AG10803 (cell line): ENCODE results near the gene CCL24.
"Not testable (repeated sequence)": the region's sequence is repeated elsewhere in the genome, so short reads cannot be mapped to it uniquely, and the experiment has no call there.

Source experiments
- DNase-seq: peaks from one replicate; pipeline ENCODE4 v3.0.0; 2010; ENCODE audit warnings: low read depth
- H3K4me3 ChIP-seq: 2 replicates; pipeline ENCODE4 v1.5.1; 2011; ENCODE audit warnings: mild to moderate bottlenecking, low read length, control low read depth
- CTCF ChIP-seq: conservative IDR thresholded peaks from 2 replicates; pipeline ENCODE4 v1.5.1; 2011; ENCODE audit warnings: mild to moderate bottlenecking, low read length, control low read depth, inconsistent platforms

The CCL24 gene

GRCh38 chr7:75776295-75776971 lies 37.2 kb downstream of the CCL24 start:
- no peak overlapping the region for H3K4me3 ChIP-seq
- DNase-seq = peak; percentile 96

GRCh38 chr7:75773958-75774357 lies 39.6 kb downstream of the CCL24 start:
- DNase-seq, H3K4me3 ChIP-seq: not testable (repeated sequence)

More at GRCh38 chr7:75776295-75776971, 37.2 kb downstream of the CCL24 start:
- TF ChIP-seq CTCF = 0 out of 2 replicates have a peak, but pooled peaks have one; percentile 12

GRCh38 chr7:75772081-75773077 lies 41.2 kb downstream of the CCL24 start, which contains the start of gene CCL26:
CCL26 (minus strand) TSS chr7:75772211; CDS start chr7:75772176, 35 bp downstream.
- no peak within 1 kb of the TSS for H3K4me3 ChIP-seq
- TF ChIP-seq CTCF = no peak
- peak; percentile 92 for DNase-seq

GRCh38 chr7:75771224-75771623 lies 42.4 kb downstream of the CCL24 start:
- TF ChIP-seq CTCF = no peak
- no peak overlapping the region for H3K4me3 ChIP-seq
- DNase-seq = peak; percentile 83

GRCh38 chr7:75762350-75762917 lies 51.2 kb downstream of the CCL24 start:
- H3K4me3 ChIP-seq = no peak overlapping the region
- peak; percentile 81 for DNase-seq
- TF ChIP-seq CTCF = peak; percentile 94

- not testable (repeated sequence) for H3K4me3 ChIP-seq, DNase-seq
Observed at GRCh38 chr7:75761801-75762200, 51.8 kb downstream of the CCL24 start.
